ENCODE results near the gene SMIM1.
"Not testable (repeated sequence)": the region's sequence is repeated elsewhere in the genome, so short reads cannot be mapped to it uniquely, and the experiment has no call there.

The SMIM1 gene

DNA sequence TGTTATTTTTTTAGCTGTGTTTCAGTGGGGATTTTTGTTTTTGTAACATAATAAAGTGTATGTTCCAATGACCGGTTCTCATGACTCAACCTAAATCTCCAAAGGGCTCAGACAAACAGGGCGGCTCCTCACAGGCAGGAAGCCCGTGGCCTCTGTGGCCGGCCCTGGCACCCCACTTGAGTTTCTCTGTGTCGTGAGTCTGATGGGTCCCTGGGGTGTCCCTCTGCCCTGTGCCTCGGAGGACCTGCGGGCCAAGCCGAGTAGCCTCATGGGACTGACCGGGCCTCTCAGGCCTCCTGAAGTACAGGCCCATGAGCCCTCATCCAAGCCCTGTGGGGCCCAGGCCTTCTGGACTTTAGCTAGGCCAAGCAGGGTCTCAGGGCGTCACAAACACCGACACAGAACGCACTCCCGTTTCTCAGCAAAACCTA, 36.4 kb upstream of the SMIM1 start:
- no peak for DNase-seq

DNA sequence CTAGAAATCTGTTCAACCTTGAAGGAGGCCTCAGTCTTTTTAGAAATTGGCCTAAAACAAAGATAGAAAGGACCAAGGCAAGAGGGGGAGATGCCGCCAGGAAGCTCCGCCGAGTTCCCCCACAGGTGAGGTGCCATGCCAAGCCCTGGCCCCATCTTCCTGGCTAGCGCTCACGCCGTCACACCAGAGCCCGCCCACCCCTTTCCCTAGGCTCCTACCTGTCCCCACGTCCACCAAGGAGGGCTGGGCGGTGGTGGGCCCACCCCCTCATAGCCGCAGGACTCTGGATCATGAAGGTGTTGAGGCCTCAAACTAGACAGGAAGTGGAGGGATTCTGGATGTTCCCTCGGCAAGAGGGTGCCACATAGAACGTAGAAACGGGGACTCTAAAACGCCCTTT, 35.8 kb upstream of the SMIM1 start:
- no peak for DNase-seq

GRCh38 chr1:3738943-3739342, 33.6 kb upstream of the SMIM1 start:
- DNase-seq = no peak

GRCh38 chr1:3740042-3740441, 32.5 kb upstream of the SMIM1 start:
- DNase-seq = peak in 13 of 56 donors; percentile 11 to 50 (median 31)

- no peak for DNase-seq
Observed at GRCh38 chr1:3740752-3741151, 31.8 kb upstream of the SMIM1 start.

- no peak for DNase-seq
Observed at GRCh38 chr1:3741566-3742438, 30.7 kb upstream of the SMIM1 start.

- DNase-seq = no peak
Observed at GRCh38 chr1:3742439-3743298, 29.9 kb upstream of the SMIM1 start.

DNA sequence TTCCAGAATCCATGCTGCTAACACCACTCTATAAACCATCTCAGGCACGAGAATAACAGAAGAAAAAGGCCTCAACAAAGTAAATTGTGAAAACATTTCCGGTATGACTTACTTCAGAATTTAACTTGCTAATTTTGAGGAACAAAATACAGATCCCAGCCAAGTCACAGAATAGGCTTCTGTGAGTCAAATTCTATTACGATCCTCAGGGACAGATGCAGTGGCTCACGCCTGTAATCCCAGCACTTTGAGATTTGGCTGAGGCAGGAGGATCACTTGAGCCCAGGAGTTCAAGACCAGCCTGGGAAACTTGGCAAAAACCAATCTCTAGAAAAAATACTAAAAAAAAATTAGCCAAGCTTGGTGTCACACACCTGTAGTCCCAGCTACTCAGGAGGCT, 29.1 kb upstream of the SMIM1 start:
- no peak for DNase-seq

DNA sequence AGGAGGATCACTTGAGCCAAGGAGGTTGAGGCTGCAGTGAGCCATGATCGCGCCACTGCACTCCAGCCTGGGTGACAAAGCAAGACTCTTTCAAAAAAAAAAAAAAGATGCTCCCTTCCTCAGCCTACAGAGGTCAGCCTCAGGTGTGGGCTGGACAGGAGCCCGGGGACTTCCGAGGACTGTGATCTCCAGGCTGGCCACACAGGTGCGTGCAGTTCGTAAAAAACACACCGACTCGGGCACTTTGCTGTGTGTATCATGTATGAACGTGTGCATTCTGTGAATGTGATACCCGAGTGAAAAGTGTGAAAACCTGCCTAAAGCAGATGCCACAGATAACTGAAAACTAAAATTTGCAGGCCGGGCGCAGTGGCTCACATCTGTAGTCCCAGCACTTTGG, 28.7 kb upstream of the SMIM1 start:
- DNase-seq = no peak

DNA sequence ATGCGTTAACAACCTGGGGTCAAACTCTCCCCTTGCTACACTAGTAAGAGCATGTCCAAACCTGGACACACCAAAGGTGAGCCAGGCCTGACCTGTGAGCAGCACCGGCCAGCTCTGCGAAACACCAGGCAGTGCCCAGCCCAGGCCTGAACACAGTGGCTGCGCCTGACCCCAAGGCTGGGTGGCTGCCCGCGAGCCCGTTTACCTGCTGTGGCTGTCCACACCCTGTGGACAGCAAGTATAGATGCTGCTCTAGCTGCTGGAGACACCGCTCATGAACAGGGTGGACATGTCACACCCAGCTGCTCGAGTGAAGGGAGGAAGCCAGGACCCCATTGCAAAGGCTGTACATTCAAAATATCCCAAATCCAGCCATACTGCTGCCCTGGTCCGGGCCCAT, 27.9 kb upstream of the SMIM1 start:
- no peak for DNase-seq

DNA sequence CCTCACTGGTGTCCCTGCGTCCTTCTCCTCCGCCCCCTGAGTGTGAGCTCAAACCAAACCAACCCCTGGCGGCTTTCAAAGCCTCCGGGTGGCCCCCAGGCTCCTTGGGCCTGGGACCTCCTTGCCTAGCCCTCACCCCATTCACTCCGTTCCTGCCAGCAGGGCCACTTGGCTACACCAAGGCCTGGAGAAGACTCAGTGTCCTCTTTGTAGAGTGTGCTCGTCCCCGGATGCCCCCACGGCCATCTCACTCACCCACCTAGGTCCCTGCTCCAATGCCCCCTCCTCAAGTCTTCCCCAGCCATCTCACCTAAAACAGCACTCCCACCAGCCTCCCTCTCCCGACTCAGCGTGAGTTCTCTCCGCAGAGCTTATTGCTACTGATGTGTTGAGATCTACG, 27.5 kb upstream of the SMIM1 start:
- DNase-seq = no peak

GRCh38 chr1:3745590-3746381, 26.8 kb upstream of the SMIM1 start:
- peak in 14 of 56 donors; percentile 12 to 38 (median 26) for DNase-seq

DNA sequence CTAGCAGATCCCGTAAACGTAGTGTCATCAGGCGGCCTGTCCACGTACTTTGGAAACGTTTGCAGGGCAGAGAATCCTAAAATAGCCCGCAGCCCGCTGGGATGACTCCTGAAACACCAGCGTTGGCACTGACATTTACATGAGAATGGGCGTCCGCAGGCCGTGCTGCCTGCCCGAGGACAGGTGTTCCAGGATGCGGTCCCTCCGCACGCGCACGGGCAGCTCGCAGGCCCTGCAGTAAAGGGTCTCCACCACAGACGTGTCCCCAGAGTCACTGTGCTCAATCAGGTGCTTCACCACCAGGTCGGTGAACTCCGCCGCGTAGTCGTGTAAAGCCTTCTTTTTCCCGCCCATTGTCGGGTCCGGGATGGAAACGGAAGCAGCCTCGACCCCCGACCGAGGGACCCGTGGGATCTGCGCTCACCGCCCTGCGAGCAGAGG, 26.1 kb upstream of the SMIM1 start:
- no peak for DNase-seq

DNA sequence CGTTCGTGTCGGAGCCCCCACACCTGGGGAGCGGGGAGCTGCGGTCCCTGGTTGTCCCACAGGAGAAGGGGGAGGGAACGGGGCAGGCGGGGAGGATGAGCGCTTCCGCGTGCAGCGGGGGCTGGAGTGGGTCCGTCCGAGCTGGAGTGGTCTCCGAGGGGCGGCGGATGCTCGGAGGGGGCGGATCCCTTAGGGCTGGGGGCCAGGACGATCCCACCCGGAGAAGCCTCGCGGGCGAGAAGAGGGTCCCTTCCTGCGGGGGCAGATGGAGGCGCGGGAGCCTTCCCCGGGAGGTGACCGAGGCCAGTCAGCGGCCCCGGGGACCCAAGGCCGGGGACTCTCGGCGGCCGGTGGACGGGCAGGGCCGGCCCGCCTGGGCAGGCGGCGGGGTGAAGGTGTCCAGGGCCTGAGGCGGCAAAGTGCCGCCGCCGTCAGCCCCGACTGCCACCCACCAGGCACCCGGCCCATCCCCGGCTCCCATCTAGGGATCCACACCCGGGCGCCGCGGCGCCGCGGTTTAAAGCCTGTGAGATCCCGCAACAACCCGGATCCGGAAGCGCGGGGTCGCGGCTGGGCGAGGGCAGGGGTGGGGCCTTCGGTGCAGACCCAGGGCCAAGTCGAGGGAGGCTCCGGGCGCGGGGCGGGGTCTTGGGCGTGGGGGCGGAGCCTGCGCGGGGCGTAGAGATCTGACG, 25.6 kb upstream of the SMIM1 start:
- peak in 55 of 56 donors; percentile 28 to 93 (median 78) for DNase-seq

DNA sequence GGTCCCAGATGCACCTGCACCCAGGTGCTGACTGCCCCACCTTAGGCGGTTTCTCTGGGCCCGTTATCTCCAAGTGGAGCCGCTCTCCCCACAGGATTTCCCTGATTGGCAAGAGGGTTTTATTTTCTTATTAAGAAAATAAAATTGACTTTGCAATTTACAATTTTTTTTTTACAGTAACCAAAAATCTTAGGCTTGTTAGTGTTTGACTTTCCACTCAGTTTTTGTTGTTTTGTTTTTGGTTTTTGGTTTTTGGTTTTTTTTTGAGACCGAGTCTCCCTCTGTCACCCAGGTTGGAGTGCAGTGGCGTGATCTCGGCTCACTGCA, 25.1 kb upstream of the SMIM1 start:
- no peak for DNase-seq

GRCh38 chr1:3747903-3748302, 24.6 kb upstream of the SMIM1 start:
- no peak for DNase-seq

GRCh38 chr1:3748316-3748900, 24.1 kb upstream of the SMIM1 start:
- not testable (repeated sequence) for DNase-seq

DNA sequence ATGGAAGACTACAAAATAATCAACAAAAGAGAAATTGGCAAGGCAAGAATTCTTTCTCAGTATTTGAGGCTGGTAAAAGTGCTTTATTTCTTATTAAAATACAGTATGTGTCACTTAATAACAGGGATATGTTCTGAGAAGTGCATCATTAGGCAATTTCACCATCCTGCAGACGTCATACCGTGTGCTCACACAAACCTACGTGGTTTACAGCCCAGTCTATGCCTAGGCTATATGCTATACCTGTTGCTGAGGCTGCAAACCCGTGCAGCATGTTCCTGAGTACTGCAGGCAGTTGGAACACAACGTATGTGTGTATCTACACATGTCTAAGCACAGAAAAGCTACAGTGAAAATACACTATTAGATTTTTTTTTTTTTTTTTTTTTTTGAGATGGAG, 23.0 kb upstream of the SMIM1 start:
- no peak for DNase-seq

DNA sequence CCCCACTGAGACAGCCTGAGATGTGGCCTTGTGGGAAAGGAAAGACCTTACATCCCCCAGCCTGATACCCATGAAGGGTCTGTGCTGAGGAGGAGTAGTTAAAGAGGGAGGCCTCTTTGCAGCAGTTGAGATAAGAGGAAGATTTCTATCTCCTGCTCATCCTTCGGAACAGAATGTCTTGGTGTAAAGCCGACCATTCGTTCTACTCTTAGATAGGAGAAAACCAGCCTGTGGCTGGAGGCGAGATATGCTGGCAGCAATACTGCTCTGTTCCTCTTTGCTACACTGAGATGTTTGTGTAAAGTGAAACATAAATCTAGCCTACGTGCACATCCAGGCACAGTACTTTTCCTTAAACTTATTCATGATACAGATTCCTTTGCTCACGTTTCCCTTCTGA, 21.8 kb upstream of the SMIM1 start:
- no peak for DNase-seq

DNA sequence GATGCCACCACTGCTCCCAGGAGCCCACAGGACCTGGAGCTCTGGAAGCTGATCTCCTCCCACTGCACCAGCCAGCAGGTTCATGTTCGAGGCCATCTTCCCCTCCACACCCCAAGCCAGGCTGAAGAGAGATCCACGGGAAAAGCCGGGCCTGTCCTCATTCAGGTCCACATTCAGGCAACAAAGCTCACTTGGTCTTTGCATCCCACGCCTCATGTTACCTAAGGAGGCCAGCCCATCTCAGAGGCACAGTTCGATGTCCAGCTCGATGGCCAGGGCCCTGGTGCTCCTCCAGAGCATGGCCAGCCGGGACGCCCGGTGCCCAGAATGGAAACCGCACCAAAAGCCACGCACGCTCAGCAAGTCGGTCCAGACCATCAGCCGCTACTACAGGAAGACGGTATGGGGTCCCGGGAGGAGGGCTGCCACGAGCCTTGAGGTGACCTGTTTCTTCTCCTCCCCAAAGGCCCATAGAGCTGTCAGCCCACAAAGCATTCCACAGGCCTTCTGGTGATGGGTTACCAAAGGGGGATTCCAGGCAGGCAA, 20.1 kb upstream of the SMIM1 start, which contains the start of gene CCDC27:
TSS of gene CCDC27 (plus strand) at position 51 of the 546 bp plus-strand sequence. CDS start at position 83, 32 bp downstream.
- no peak for DNase-seq
